ENCODE results near the gene LIN7B. TPM values are rescaled to one million over a fixed set of nuclear protein-coding genes. Genes with fewer than 3 reads are reported as not detected.

The LIN7B gene
- total RNA-seq, 1 donor from 2014 or later, result 9.8 TPM

DNA sequence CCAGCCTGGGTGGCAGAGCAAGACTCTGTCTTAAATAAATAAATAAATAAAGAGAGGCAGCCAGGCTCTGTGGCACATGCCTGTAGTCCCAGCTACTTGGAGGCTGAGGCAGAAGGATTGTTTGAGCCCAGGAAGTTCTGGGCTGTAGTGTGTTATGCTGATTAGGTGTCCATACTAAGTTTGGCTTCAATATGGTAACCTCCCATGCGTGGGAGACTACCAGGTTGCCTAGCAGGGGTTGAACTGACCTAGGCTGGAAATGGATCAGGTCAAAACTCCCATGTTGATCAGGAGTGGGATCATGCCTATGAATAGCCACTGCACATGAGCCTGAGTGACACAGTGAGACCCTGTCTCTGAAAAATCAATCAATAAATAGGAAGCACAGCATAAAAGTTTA, 32.9 kb upstream of the LIN7B start:
- DNase-seq (ENCODE audit: low spot score in 2 of 2, unreplicated experiment in 2 of 2), result no peak
- no peak for TF ChIP-seq CTCF (IDR thresholded peaks at IDR 0.05; ENCODE audit: unreplicated experiment)
- Mint-ChIP-seq H3K36me3 (no peaks in the 10 kb centered on the region), H3K27ac (no peak overlapping the region), H3K4me3 (no peak overlapping the region), H3K9me3 (no peaks in the 10 kb centered on the region), H3K4me1 (peaks cover 8% of the 10 kb centered on the region), H3K27me3 (ENCODE audit: low read depth) (peaks cover 8% of the 10 kb centered on the region)

DNA sequence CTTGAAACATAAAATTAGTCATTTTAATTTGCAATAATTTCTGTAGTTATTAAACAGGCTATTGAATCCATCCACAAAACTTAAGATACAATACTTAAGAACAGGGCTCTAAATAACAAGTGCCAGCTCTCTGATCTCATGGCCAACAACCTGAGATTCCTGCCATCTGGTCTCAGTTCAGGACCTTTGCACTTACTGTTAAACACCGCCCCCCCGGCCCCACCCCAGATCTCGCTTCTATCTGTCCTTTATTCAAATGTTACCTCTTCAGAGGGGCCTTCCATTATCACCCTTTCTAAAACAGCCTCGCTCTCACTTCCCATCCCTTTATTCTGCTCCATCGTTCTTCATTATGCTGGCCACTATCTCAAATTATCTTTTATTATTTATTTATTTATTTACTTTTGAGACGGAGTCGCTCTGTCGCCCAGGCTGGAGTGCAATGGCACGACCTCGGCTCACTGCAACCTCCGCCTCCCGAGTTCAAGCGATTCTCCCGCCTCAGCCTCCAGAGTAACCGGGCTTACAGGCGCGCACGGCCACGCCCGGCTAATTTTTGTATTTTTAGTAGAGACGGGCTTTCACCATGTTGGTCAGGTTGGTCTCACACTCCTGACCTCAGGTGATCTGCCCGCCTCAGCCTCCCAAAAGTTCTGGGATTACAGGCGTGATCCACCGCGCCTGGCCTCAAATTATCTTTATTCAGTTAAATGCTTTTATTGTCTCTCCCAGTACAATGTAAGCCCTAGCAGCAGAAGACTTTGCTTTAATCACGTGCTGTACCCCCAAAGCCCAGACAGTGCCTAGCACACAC, 29.8 kb upstream of the LIN7B start:
- H3K36me3 Mint-ChIP-seq, result peaks cover 13% of the 10 kb centered on the region
- H3K4me3 Mint-ChIP-seq, result peak overlapping the region; percentile 97
- no peak for DNase-seq (ENCODE audit: low spot score in 2 of 2, unreplicated experiment in 2 of 2)
- H3K27me3 Mint-ChIP-seq (ENCODE audit: low read depth), result peaks cover 8% of the 10 kb centered on the region
- no peaks in the 10 kb centered on the region for H3K9me3 Mint-ChIP-seq
- peak overlapping the region; percentile 97 for H3K27ac Mint-ChIP-seq
- peaks cover 18% of the 10 kb centered on the region for H3K4me1 Mint-ChIP-seq
- TF ChIP-seq CTCF (IDR thresholded peaks at IDR 0.05; ENCODE audit: unreplicated experiment), result no peak

GRCh38 chr19:49085020-49085867, 28.9 kb upstream of the LIN7B start, which contains the start of gene SNRNP70:
TSS of gene SNRNP70 (plus strand) at chr19:49085451. CDS start at chr19:49086415, 964 bp downstream.
- Mint-ChIP-seq H3K9me3 (no peaks in the 10 kb centered on the region), H3K4me1 (peaks cover 18% of the 10 kb centered on the region), H3K4me3 (peak within 1 kb of the TSS; percentile 97), H3K27ac (peak within 1 kb of the TSS; percentile 97), H3K36me3 (peaks cover 15% of the 10 kb centered on the region), H3K27me3 (ENCODE audit: low read depth) (peaks cover 6% of the 10 kb centered on the region)
- no peak for TF ChIP-seq CTCF (IDR thresholded peaks at IDR 0.05; ENCODE audit: unreplicated experiment)
- peak; percentile 100 for DNase-seq (ENCODE audit: low spot score in 2 of 2, unreplicated experiment in 2 of 2)

- no peak for DNase-seq (ENCODE audit: low spot score in 2 of 2, unreplicated experiment in 2 of 2)
- Mint-ChIP-seq H3K36me3 (peaks cover 20% of the 10 kb centered on the region), H3K27me3 (ENCODE audit: low read depth) (peaks cover 3% of the 10 kb centered on the region), H3K9me3 (no peaks in the 10 kb centered on the region), H3K4me3 (peak overlapping the region; percentile 97), H3K27ac (peak overlapping the region; percentile 97), H3K4me1 (peaks cover 18% of the 10 kb centered on the region)
- no peak for TF ChIP-seq CTCF (IDR thresholded peaks at IDR 0.05; ENCODE audit: unreplicated experiment)
Observed at GRCh38 chr19:49085868-49086232, 28.3 kb upstream of the LIN7B start.

- Mint-ChIP-seq H3K9me3 (no peaks in the 10 kb centered on the region), H3K27ac (peak overlapping the region; percentile 97), H3K27me3 (ENCODE audit: low read depth) (peaks cover 2% of the 10 kb centered on the region), H3K4me3 (peak overlapping the region; percentile 97), H3K36me3 (peaks cover 23% of the 10 kb centered on the region), H3K4me1 (peaks cover 18% of the 10 kb centered on the region)
- DNase-seq (ENCODE audit: low spot score in 2 of 2, unreplicated experiment in 2 of 2), result no peak
- no peak for TF ChIP-seq CTCF (IDR thresholded peaks at IDR 0.05; ENCODE audit: unreplicated experiment)
Observed at GRCh38 chr19:49086296-49086695, 27.9 kb upstream of the LIN7B start.

Measured in mesothelial cell of epicardium (in vitro differentiated cells).